OCI-LY1 (cell line): ENCODE data around the gene ICAM2.

Experiments used
- H2AFZ ChIP-seq: fragments of 200-600 bp; sonication (generic), shearing (Covaris generic); 2 replicates; pipeline ENCODE4 v1.6.0; 2014; ENCODE audit warnings: antibody characterized with exemption, mild to moderate bottlenecking, low read length
- H3F3A ChIP-seq: fragments of 200-600 bp; sonication (generic), shearing (Covaris generic); 2 replicates; pipeline ENCODE4 v1.6.0; 2014; ENCODE audit warnings: mild to moderate bottlenecking, antibody characterized with exemption, low read length, moderate library complexity; ENCODE audit not compliant: insufficient read depth
- H3K27ac ChIP-seq: fragments of 200-600 bp; sonication (generic); 2 replicates; pipeline ENCODE4 v1.5.1; 2014; ENCODE audit warnings: low read length, mixed run types, mild to moderate bottlenecking, low read depth; ENCODE audit not compliant: poor library complexity, severe bottlenecking
- H3K27me3 ChIP-seq: fragments of 200-600 bp; sonication (generic); 2 replicates; pipeline ENCODE4 v1.6.0; 2014; ENCODE audit warnings: antibody characterized with exemption, mild to moderate bottlenecking, low read length, moderate library complexity; ENCODE audit not compliant: insufficient read depth
- H3K36me3 ChIP-seq: fragments of 200-600 bp; sonication (generic); 2 replicates; pipeline ENCODE4 v1.6.1; 2014; ENCODE audit warnings: mild to moderate bottlenecking, antibody characterized with exemption, low read length, moderate library complexity, mixed read lengths; ENCODE audit not compliant: insufficient read depth
- H3K4me1 ChIP-seq: fragments of 200-600 bp; sonication (generic); 2 replicates; pipeline ENCODE4 v1.5.1; 2014; ENCODE audit warnings: mild to moderate bottlenecking, low read length, moderate library complexity; ENCODE audit not compliant: insufficient read depth, severe bottlenecking
- H3K4me2 ChIP-seq: fragments of 200-600 bp; sonication (generic), shearing (Covaris generic); 2 replicates; pipeline ENCODE4 v1.6.1; 2014; ENCODE audit warnings: low read length
- H3K4me3 ChIP-seq: fragments of 200-600 bp; sonication (generic); 2 replicates; pipeline ENCODE4 v1.5.1; 2014; ENCODE audit warnings: low read length, low read depth, mild to moderate bottlenecking, mixed read lengths; ENCODE audit not compliant: poor library complexity, severe bottlenecking
- H3K79me2 ChIP-seq: fragments of 200-600 bp; shearing (Covaris generic); 2 replicates; pipeline ENCODE4 v1.6.1; 2016; ENCODE audit warnings: mixed run types, low read length, mixed read lengths; ENCODE audit not compliant: insufficient read depth
- H3K9ac ChIP-seq: fragments of 200-600 bp; sonication (generic), shearing (Covaris generic); 2 replicates; pipeline ENCODE4 v1.6.1; 2014; ENCODE audit warnings: mild to moderate bottlenecking, low read length, mixed read lengths
- H3K9me2 ChIP-seq: fragments of 200-600 bp; sonication (generic), shearing (Covaris generic); 2 replicates; pipeline ENCODE4 v1.6.1; 2014; ENCODE audit warnings: low read depth, mild to moderate bottlenecking, low read length, mixed read lengths
- H3K9me3 ChIP-seq: fragments of 200-600 bp; shearing (Covaris generic); 2 replicates; pipeline ENCODE4 v1.6.1; 2014; ENCODE audit warnings: low read length, mixed read lengths
- H4K20me1 ChIP-seq: fragments of 200-600 bp; sonication (generic), shearing (Covaris generic); 2 replicates; pipeline ENCODE4 v1.6.0; 2016; ENCODE audit warnings: mild to moderate bottlenecking, low read length; ENCODE audit not compliant: insufficient read depth
- CTCF ChIP-seq: fragments of 200-600 bp; sonication (generic), shearing (Covaris generic); IDR thresholded peaks from 2 replicates; pipeline ENCODE4 v1.5.1; 2017; ENCODE audit warnings: mild to moderate bottlenecking, antibody characterized with exemption, low read length, moderate library complexity, mixed read lengths
- EZH2 ChIP-seq: fragments of 200-600 bp; sonication (generic), shearing (Covaris generic); IDR thresholded peaks from 2 replicates; pipeline ENCODE4 v1.8.0; 2017; ENCODE audit warnings: borderline replicate concordance, mixed run types, mild to moderate bottlenecking, antibody characterized with exemption, low read length, moderate library complexity, mixed read lengths

Gene ICAM2

GRCh38 chr17:64017381-64017980 lies 3.0 kb downstream of the ICAM2 start:
- no peaks in the 10 kb centered on the region for H3K27me3 ChIP-seq
- H3K79me2 ChIP-seq: peaks cover 50% of the 10 kb centered on the region
- H2AFZ ChIP-seq: no peak overlapping the region
- H3F3A ChIP-seq: 0 out of 2 replicates have a peak, but pooled peaks cover 11% of the 10 kb centered on the region
- H3K4me3 ChIP-seq: peak overlapping the region; percentile 75
- no peak for TF ChIP-seq EZH2
- no peak; the same call in 1 of the 2 replicates for TF ChIP-seq CTCF
- no peaks in the 10 kb centered on the region for H3K9me2 ChIP-seq
- H3K27ac ChIP-seq: peak overlapping the region; percentile 73
- no peaks in the 10 kb centered on the region for H3K9me3 ChIP-seq
- no peaks in the 10 kb centered on the region; the same call in 1 of the 2 replicates for H3K36me3 ChIP-seq
- H3K4me2 ChIP-seq: peak overlapping the region; percentile 87
- no peaks in the 10 kb centered on the region for H4K20me1 ChIP-seq
- no peak overlapping the region for H3K9ac ChIP-seq
- H3K4me1 ChIP-seq: peaks cover 77% of the 10 kb centered on the region

- Histone ChIP-seq H4K20me1 (no peaks in the 10 kb centered on the region), H3K27me3 (no peaks in the 10 kb centered on the region), H3K9ac (peak overlapping the region; percentile 28), H3K9me3 (no peaks in the 10 kb centered on the region), H3K4me1 (peaks cover 72% of the 10 kb centered on the region), H3F3A (0 out of 2 replicates have a peak, but pooled peaks cover 10% of the 10 kb centered on the region), H3K27ac (peak overlapping the region; percentile 73), H3K4me2 (peak overlapping the region; percentile 65), H3K36me3 (peaks cover 3% of the 10 kb centered on the region; the same call in 1 of the 2 replicates), H3K4me3 (peak overlapping the region; percentile 31), H3K79me2 (peaks cover 52% of the 10 kb centered on the region), H3K9me2 (no peaks in the 10 kb centered on the region), H2AFZ (no peak overlapping the region)
- TF ChIP-seq EZH2 (no peak), CTCF (no peak)
Observed at GRCh38 chr17:64016974-64017373, 3.5 kb downstream of the ICAM2 start.

- no peak for TF ChIP-seq EZH2
- peak; percentile 56; the same call in 1 of the 2 replicates for TF ChIP-seq CTCF
- peak overlapping the region; percentile 65 for H3K4me2 ChIP-seq
- peaks cover 5% of the 10 kb centered on the region; the same call in 1 of the 2 replicates for H3K36me3 ChIP-seq
- H4K20me1 ChIP-seq: no peaks in the 10 kb centered on the region
- peak overlapping the region; percentile 73 for H3K27ac ChIP-seq
- H3K9me2 ChIP-seq: no peaks in the 10 kb centered on the region
- peak overlapping the region; percentile 28 for H3K9ac ChIP-seq
- H2AFZ ChIP-seq: no peak overlapping the region
- peaks cover 52% of the 10 kb centered on the region for H3K79me2 ChIP-seq
- 0 out of 2 replicates have a peak, but pooled peaks cover 10% of the 10 kb centered on the region for H3F3A ChIP-seq
- no peaks in the 10 kb centered on the region for H3K9me3 ChIP-seq
- no peaks in the 10 kb centered on the region for H3K27me3 ChIP-seq
- H3K4me3 ChIP-seq: peak overlapping the region; percentile 31
- H3K4me1 ChIP-seq: peaks cover 66% of the 10 kb centered on the region
Observed at GRCh38 chr17:64016231-64016784, 4.1 kb downstream of the ICAM2 start.
